Activated CD8-positive, alpha-beta memory T cell treated with anti-CD3 and anti-CD28 coated beads for 1 hour (primary cell): Measurements from ENCODE around the gene TTC28.
"Not testable (repeated sequence)": the region's sequence is repeated elsewhere in the genome, so short reads cannot be mapped to it uniquely, and the experiment has no call there.

Experiments used
- DNase-seq, 2 donors: peaks; one replicate each; pipeline ENCODE4 v3.0.0-alpha.2; 2020; ENCODE audit warnings: low read depth in 1 of 2; ENCODE audit errors: extremely low read depth in 1 of 2

TTC28 gene

GRCh38 chr22:28678170-28678569 lies 1.5 kb downstream of the TTC28 start:
- DNase-seq, result not testable (repeated sequence)

- DNase-seq, result no peak
These were observed 5.5 kb downstream of the TTC28 start for GRCh38 chr22:28674121-28674563.

- DNase-seq, result no peak
These were observed 8.9 kb downstream of the TTC28 start for GRCh38 chr22:28670756-28671155.

GRCh38 chr22:28670161-28670560 lies 9.5 kb downstream of the TTC28 start:
- no peak for DNase-seq

- DNase-seq, result no peak
These were observed 10.3 kb downstream of the TTC28 start for GRCh38 chr22:28669387-28669786.

GRCh38 chr22:28663569-28663942 lies 16.1 kb downstream of the TTC28 start:
- not testable (repeated sequence) for DNase-seq

- no peak for DNase-seq
These were observed 21.2 kb downstream of the TTC28 start for GRCh38 chr22:28658448-28658847.

GRCh38 chr22:28656181-28656580 lies 23.5 kb downstream of the TTC28 start:
- no peak for DNase-seq

- no peak for DNase-seq
These were observed 29.2 kb downstream of the TTC28 start for GRCh38 chr22:28650463-28650862.

- no peak for DNase-seq
These were observed 30.8 kb downstream of the TTC28 start for GRCh38 chr22:28648792-28649191.

- DNase-seq, result no peak
These were observed 32.4 kb downstream of the TTC28 start for GRCh38 chr22:28647216-28647615.

- DNase-seq, result no peak
These were observed 40.3 kb downstream of the TTC28 start for GRCh38 chr22:28639321-28639720.

- DNase-seq, result no peak
These were observed 42.4 kb downstream of the TTC28 start for GRCh38 chr22:28637225-28637624.

- no peak for DNase-seq
These were observed 49.5 kb downstream of the TTC28 start for GRCh38 chr22:28630177-28630574.

- DNase-seq, result no peak
These were observed 50.0 kb downstream of the TTC28 start for GRCh38 chr22:28629420-28630176.

GRCh38 chr22:28628766-28629165 lies 50.9 kb downstream of the TTC28 start:
- no peak for DNase-seq

GRCh38 chr22:28627791-28628190 lies 51.8 kb downstream of the TTC28 start:
- DNase-seq, result no peak

- DNase-seq, result no peak
These were observed 59.3 kb downstream of the TTC28 start for GRCh38 chr22:28620244-28620922.

GRCh38 chr22:28619236-28619635 lies 60.4 kb downstream of the TTC28 start:
- DNase-seq, result no peak

- not testable (repeated sequence) for DNase-seq
These were observed 64.2 kb downstream of the TTC28 start for GRCh38 chr22:28615423-28615822.

- no peak for DNase-seq
These were observed 69.7 kb downstream of the TTC28 start for GRCh38 chr22:28609921-28610320.

GRCh38 chr22:28608546-28608945 lies 71.1 kb downstream of the TTC28 start:
- DNase-seq, result no peak
